Peyer's patch (tissue), 4 donors: ENCODE results near the gene CHD9. TPM values are rescaled to one million over a fixed set of nuclear protein-coding genes. Genes with fewer than 3 reads are reported as not detected.

Experiments
- DNase-seq, 3 donors: peaks; one replicate each; pipeline ENCODE4 v3.0.0-alpha.2; 2017 to 2019
- H3K27ac ChIP-seq, 4 donors: fragments of 200-600 bp; sonication (generic); one replicate each; pipeline ENCODE4 v1.5.1; 2016 to 2019
- H3K27me3 ChIP-seq, 2 donors: fragments of 200-600 bp; sonication (generic); one replicate each; pipeline ENCODE4 v1.5.1; 2019
- H3K36me3 ChIP-seq, 3 donors: fragments of 200-600 bp; sonication (generic); one replicate each; pipeline ENCODE4 v1.5.1; 2016 to 2019
- H3K4me1 ChIP-seq, 4 donors: fragments of 200-600 bp; sonication (generic); one replicate each; pipeline ENCODE4 v1.5.1; 2016 to 2019
- H3K4me3 ChIP-seq, 4 donors: fragments of 200-600 bp; sonication (generic); 1 replicate in 3 of 4; 2 replicates in 1 of 4; pipeline ENCODE4 v1.5.1; 2016 to 2019; ENCODE audit warnings: mild to moderate bottlenecking in 1 of 4
- H3K9me3 ChIP-seq, 4 donors: fragments of 200-600 bp; sonication (generic); one replicate each; pipeline ENCODE4 v1.5.1; 2016 to 2019; ENCODE audit warnings: mild to moderate bottlenecking in 1 of 4
- CTCF ChIP-seq, 6 experiments: fragments of 450-650 bp in 4 of 6; fragments of 200-600 bp in 2 of 6; sonication (generic) in 1 of 6; IDR thresholded peaks; one replicate each; pipeline ENCODE4 v1.5.1; 2017 to 2019; ENCODE audit warnings: antibody characterized with exemption in 6 of 6, mild to moderate bottlenecking in 3 of 6, moderate library complexity in 1 of 6
- POLR2A ChIP-seq, 2 donors: fragments of 450-650 bp; IDR thresholded peaks; one replicate each; pipeline ENCODE4 v1.5.1; 2017; ENCODE audit warnings: antibody characterized with exemption in 2 of 2, mild to moderate bottlenecking in 2 of 2, moderate library complexity in 2 of 2
- small RNA-seq, 2 donors: library from RNA; depleted of rRNA; stranded (forward); fragments of <200 nt; gene quantifications; one replicate each; pipeline ENCODE3, GENCODE V24; 2016
- total RNA-seq, 4 donors: library from RNA; depleted of rRNA; stranded (reverse); fragments of >200 nt; gene quantifications; one replicate each; pipeline ENCODE4 v1.1.0, GENCODE V29; 2016

The CHD9 gene
- total RNA-seq, 4 donors from 2014 or later = 48.4 to 187 (median 79.3) TPM

DNA sequence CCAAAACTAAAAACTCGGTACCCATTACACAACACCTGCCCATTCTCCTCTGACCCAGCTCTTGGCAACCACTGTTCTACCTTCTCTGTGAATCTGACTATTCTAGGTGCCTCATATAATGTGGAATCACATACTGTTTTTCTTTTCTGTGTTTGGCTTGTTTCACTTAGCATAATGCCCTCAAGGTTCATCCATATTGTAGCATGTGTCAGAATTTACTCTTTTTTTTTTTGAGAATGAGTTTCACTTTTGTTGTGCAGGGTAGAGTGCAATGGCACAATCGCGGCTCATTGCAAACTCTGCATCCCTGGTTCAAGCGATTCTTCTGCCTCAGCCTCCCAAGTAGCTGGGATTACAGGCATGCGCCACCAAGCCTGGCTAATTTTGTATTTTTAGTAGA, 320.0 kb downstream of the CHD9 start:
- no peak for DNase-seq
- H3K27ac ChIP-seq = no peak overlapping the region
- H3K36me3 ChIP-seq = no peaks in the 10 kb centered on the region
- no peak overlapping the region for H3K4me3 ChIP-seq
- H3K9me3 ChIP-seq = no peaks in the 10 kb centered on the region
- TF ChIP-seq CTCF (IDR thresholded peaks at IDR 0.05) (no peak), POLR2A (IDR thresholded peaks at IDR 0.05) (no peak)
- peaks cover 0 to 7% (median 0%) of the 10 kb centered on the region in 4 donors for H3K4me1 ChIP-seq
- H3K27me3 ChIP-seq = peaks cover 0 to 3% of the 10 kb centered on the region in 2 donors

DNA sequence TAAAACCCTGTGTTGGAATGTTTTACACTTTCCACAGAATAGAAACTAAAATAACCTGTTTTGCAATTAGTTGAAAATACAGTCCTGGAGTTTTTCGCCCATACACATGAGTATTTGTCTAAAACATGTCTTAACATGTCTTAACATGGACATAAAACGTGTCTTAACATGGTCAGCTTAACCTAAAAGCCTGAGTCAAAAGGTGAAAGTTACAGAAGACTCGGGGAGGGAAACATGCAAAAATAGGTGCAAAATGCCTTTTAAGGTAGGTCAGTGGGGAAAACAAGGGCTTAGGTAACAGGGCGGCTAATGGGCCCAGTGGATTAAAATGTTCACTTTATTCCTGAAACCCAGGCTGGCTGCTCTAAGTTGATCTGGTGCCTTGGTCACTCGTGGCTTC, 323.3 kb downstream of the CHD9 start:
- no peaks in the 10 kb centered on the region for H3K36me3 ChIP-seq
- DNase-seq = no peak
- H3K27ac ChIP-seq = no peak overlapping the region
- H3K9me3 ChIP-seq = no peaks in the 10 kb centered on the region
- no peak overlapping the region for H3K4me3 ChIP-seq
- TF ChIP-seq CTCF (IDR thresholded peaks at IDR 0.05) = no peak
- H3K27me3 ChIP-seq = peaks cover 0 to under 1% of the 10 kb centered on the region in 2 donors
- H3K4me1 ChIP-seq = no peaks in the 10 kb centered on the region

Small RNAs within 50 kb of the gene (small RNA-seq; reads per million reads assigned to genes)
- gene RF01210 = 0 reads per million in 2 donors
- gene RNA5SP427 = 0 reads per million in 2 donors

Other genes starting within 250 kb of the CHD9 start
- gene CHD9NB, start 2.1 kb upstream of the CHD9 start, total RNA-seq = 1 to 10 TPM in 3 of 4 donors, not detected in 1; 2.4 to 6.9 (median 3.2) TPM